GM18909 (cell line): ENCODE measurements around the gene SH2B3.
A peak's percentile ranks its signal among the peaks of the same experiment; 100 is the strongest.

Experiments used
- ATAC-seq: cut with Tn5 transposase; IDR thresholded peaks from one replicate; pipeline ENCODE4 v1.9.1; 2021; ENCODE audit warnings: mild to moderate bottlenecking; ENCODE audit not compliant: unreplicated experiment, poor library complexity

Gene SH2B3

GRCh38 chr12:111441107-111441928 lies 35.6 kb downstream of the SH2B3 start:
- ATAC-seq, result no peak

GRCh38 chr12:111442301-111443045 lies 36.8 kb downstream of the SH2B3 start:
- no peak for ATAC-seq

DNA sequence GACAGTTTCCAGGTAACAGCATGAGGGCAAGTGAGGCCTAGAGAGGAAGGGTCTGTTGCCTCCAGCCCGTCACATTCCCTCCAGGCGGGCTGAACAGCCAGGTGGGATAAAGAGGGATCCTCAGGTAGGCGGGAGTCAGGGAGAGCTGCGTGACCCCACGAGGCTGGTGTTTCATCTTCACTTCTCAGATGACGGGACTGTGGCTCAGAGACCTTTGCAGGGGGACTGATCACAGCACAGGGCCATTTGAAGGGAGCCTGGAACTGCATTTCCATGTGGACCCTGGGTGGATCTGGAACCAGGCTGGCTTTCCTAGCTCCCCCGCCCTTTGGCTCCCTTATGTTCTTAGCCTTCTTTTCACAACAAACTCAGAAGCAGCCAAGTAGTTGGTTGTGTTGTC lies 37.4 kb downstream of the SH2B3 start:
- ATAC-seq, result no peak

DNA sequence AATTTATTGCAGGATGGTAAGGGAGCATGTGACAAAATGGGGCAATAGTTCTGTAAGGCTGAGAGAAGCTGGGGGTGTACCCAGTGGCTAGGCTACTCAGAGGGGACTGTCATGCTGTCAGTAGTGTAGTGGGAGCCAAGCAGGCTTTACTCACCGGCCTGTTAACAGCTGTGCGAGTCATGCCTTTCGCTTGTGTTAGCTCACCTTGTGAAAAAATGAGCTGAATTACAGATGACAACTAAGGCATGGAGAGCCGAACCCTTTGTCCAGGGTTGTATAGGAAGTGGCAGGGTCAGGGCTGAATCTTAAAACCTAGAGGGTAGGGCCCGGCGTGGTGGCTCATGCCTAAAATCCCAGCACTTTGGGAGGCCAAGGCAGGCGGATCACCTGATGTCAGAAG lies 37.9 kb downstream of the SH2B3 start:
- no peak for ATAC-seq

DNA sequence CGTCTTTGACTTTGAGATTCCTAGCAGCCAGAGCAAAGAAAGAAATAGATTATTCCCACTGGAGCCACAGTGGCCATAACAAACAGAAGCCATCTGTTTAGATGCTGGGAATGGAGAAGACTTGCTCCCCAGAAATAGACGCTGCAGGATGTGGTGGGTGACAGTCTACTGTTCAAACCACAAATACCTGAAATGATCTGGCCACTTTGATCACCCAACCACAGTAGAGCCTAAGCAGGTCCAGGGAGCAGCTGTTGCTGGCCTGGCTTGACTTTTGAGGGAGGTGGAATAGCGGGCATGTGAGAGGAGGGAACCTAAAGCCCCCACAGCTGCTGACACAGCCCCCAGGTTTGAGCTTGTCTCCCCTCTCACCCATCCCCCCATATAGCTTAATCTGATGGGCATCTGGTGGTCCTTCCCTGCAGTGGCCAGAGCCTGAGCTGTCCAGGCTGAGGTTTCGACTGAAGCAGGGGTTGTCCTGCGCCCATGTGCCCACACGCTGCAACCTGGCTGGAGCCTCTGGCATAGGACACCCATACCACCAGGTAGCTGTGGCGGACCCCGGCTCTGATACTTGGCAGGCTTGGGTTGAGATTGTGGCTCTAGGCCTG lies 38.7 kb downstream of the SH2B3 start:
- ATAC-seq, result peak; percentile 25

DNA sequence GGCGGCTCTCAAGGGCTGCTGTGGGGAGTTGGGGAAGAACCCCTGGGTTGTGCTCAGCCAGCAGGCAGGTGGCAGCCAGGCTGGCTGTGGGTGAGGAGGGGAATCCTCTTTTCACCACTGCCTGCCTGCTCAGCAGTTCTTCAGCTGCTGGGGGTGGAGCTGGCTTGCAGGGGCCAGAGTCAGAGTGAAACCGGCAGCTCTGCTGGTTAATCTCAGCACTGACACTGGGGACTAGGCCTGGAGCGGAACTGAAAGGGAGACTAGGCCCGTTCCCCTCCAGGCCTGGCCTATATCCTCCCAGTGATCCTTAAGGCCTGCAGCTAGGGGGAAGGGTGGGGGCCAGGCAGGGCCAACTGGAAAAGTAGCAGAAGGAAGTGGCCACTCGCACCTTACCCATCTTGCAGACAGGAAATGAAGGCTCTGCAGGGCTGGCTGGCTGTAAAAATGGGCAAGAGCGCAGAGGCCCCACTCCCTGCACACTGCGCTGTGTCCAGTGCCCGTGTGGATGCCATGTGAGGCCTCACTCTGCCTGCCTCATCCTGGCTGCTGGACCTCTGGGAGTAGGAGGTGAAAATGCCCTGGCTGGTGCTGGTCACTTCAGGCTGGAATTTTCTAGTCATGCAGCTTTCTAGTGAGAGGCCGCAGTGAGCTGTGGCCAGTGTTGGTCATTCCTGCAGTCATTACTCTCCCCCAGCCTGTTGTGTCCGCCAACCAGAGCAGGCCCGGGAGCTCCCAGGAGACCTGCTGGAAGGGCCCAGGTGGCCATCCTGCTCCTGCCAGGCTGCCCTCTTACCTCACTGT lies 39.4 kb downstream of the SH2B3 start:
- peak; percentile 87 for ATAC-seq

DNA sequence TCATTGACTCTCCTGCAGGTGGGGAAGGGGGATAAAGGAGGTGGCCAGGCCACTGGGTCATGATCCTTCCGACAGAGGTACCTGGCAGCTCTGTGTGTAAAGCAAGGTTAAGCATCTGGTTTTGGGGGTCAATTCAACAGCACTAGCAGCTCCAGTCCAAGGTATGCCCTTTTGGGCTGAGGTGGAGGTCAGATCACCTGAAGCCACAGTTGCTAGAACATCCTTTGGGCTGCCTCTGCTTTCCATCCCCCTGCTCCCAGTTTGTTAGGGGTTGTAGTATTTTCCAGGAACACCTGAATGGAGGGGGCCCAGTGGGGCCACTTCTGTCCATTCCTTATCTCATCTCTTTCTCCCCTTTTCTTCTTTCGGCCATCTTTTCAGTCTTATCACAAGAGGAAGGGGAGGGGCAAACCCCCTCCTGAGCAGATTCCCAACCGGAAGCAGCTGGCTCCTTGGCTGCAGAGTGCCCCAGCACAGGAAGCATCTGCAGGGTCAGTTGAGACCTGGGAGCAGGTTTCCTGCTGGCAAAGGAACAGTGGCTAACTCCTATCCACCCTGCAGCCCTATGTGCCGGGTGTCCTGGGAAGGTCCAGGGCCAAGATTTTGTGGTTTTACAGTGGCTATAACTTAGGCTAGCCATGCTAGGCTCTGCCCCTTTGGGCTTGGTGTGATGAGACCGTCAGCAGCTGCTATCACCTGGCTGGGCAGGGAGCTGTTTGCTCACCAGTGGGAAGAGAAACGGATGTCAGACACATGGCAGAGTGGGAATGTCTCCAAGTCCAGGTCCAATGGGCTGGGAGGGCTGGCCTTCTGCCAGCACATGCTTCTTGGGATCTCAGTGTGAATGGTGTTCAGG lies 40.2 kb downstream of the SH2B3 start:
- no peak for ATAC-seq

- no peak for ATAC-seq
Measured at GRCh38 chr12:111446631-111447570, 41.2 kb downstream of the SH2B3 start.

- no peak for ATAC-seq
Measured at GRCh38 chr12:111447571-111448265, 42.0 kb downstream of the SH2B3 start.

- no peak for ATAC-seq
Measured at GRCh38 chr12:111448266-111448830, 42.6 kb downstream of the SH2B3 start.

- no peak for ATAC-seq
Measured at GRCh38 chr12:111448846-111449790, 43.4 kb downstream of the SH2B3 start.

DNA sequence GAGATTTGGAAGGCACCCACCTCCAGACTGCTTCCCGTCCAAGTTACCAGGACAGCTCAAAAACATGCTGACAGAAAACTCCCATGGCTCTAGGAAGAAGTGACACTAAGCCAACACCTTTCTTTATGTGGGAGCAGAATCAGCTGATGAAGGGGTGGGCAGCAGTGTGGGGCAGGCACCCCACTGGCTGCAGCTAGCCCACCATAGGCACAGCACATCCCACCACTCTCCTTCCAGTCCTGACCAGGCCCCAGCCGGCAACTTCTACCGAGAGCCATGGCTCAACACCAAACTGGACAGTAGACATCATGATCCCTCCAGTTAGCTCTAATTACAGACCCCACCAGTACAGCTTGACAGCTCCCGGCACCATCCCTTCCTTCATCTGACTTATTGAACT lies 45.0 kb downstream of the SH2B3 start:
- ATAC-seq, result no peak

- ATAC-seq, result no peak
Measured at GRCh38 chr12:111451232-111451631, 45.5 kb downstream of the SH2B3 start.

GRCh38 chr12:111451649-111452129 lies 46.0 kb downstream of the SH2B3 start:
- ATAC-seq, result no peak

GRCh38 chr12:111453071-111453989 lies 47.6 kb downstream of the SH2B3 start:
- ATAC-seq, result no peak
